MCF 10A (cell line): ENCODE results near the gene PTPRG. TPM values are rescaled to one million over a fixed set of nuclear protein-coding genes. Genes with fewer than 3 reads are reported as not detected.

Source experiments
- BruUV-seq: library from RNA; stranded (reverse); fragments of 400-500 nt; replicated peaks from 2 replicates; lab custom pipeline; 2021; lab: Mats Ljungman, UMichigan
- CTCF ChIA-PET: fragments of 300-600 bp; sonication (Branson Sonifier 250); formaldehyde crosslinking; extraction: SDS; loops from one replicate; lab custom pipeline; 2021; ENCODE audit warnings: antibody characterized with exemption, inconsistent platforms; lab: Yijun Ruan, JAX
- POLR2A ChIA-PET: fragments of 300-600, 350-650 bp; sonication (Branson Sonifier 250); formaldehyde crosslinking; extraction: SDS; loops from one replicate; lab custom pipeline; 2020; ENCODE audit warnings: antibody characterized with exemption, inconsistent platforms; lab: Yijun Ruan, JAX
- DNase-seq: peaks from one replicate; pipeline ENCODE4 v3.0.0-alpha.2; 2018; ENCODE audit not compliant: unreplicated experiment
- H3K27ac Mint-ChIP-seq: one replicate; pipeline ENCODE4 v1.8.0; 2022; ENCODE audit warnings: mild to moderate bottlenecking, low read depth, mixed read lengths; ENCODE audit not compliant: unreplicated experiment
- H3K27me3 Mint-ChIP-seq: one replicate; pipeline ENCODE4 v1.8.0; 2022; ENCODE audit warnings: mixed read lengths; ENCODE audit not compliant: insufficient read depth, unreplicated experiment
- H3K36me3 Mint-ChIP-seq: one replicate; pipeline ENCODE4 v1.8.0; 2022; ENCODE audit warnings: mild to moderate bottlenecking, moderate library complexity, mixed read lengths; ENCODE audit not compliant: insufficient read depth, unreplicated experiment
- H3K4me1 Mint-ChIP-seq: one replicate; pipeline ENCODE4 v1.8.0; 2022; ENCODE audit warnings: mixed read lengths; ENCODE audit not compliant: insufficient read depth, unreplicated experiment
- H3K4me3 Mint-ChIP-seq: one replicate; pipeline ENCODE4 v1.8.0; 2022; ENCODE audit warnings: mild to moderate bottlenecking, moderate library complexity, mixed read lengths; ENCODE audit not compliant: unreplicated experiment
- H3K9me3 Mint-ChIP-seq: one replicate; pipeline ENCODE4 v1.8.0; 2022; ENCODE audit warnings: mixed read lengths; ENCODE audit not compliant: unreplicated experiment
- intact Hi-C: fragments of 100-400 bp; cut with micrococcal nuclease; formaldehyde crosslinking; loops from 2 replicates; pipeline ENCODE4 v1.14.1; 2022
- total RNA-seq: library from RNA; stranded (reverse); gene quantifications from 2 replicates; pipeline ENCODE4 v1.2.3, GENCODE V29; 2022
- TF ChIP-seq, protein P1 (sequence below): fragments of 200-600 bp; IDR thresholded peaks from one replicate; pipeline ENCODE4 v1.8.0; 2022; ENCODE audit warnings: antibody characterized with exemption, mild to moderate bottlenecking; ENCODE audit not compliant: unreplicated experiment

The PTPRG gene
- total RNA-seq, 1 experiment from 2014 or later: 54.5 TPM

DNA sequence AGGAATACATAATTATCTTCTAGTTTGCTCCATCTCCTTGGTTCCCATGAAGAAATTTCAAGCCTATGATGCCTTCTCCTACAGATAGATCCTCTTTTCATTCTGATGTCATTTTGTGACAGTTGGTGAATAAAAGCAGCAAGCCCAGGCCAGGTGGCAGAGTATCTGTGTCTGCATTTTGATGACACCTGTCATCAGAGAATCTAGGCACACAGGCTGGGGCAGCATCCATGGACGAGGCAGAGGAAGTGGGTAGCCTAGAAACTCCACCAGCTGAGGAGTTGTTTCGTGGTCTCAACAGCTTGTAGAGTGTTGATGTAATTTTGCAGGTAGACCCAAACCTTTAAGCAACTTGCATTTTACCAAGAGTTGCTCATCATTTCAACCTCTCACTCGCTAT lies 542.2 kb downstream of the PTPRG start:
- peaks cover 17% of the 10 kb centered on the region for H3K36me3 Mint-ChIP-seq
- no TSS peak for BruUV-seq
- no peaks in the 10 kb centered on the region for H3K27me3 Mint-ChIP-seq
- CTCF ChIA-PET: interaction anchor here (0.6 to 1.4 kb wide), 2 partner anchors 8 to 1373 kb away, joined by 3 read pairs; no protein-coding TSS in a partner anchor
- intact Hi-C loops: no loop called here
- H3K4me1 Mint-ChIP-seq: no peaks in the 10 kb centered on the region
- DNase-seq: no peak
- no peak overlapping the region for H3K4me3 Mint-ChIP-seq
- no peak overlapping the region for H3K27ac Mint-ChIP-seq
- POLR2A ChIA-PET: no interaction called here
- TF ChIP-seq, protein P1, sequence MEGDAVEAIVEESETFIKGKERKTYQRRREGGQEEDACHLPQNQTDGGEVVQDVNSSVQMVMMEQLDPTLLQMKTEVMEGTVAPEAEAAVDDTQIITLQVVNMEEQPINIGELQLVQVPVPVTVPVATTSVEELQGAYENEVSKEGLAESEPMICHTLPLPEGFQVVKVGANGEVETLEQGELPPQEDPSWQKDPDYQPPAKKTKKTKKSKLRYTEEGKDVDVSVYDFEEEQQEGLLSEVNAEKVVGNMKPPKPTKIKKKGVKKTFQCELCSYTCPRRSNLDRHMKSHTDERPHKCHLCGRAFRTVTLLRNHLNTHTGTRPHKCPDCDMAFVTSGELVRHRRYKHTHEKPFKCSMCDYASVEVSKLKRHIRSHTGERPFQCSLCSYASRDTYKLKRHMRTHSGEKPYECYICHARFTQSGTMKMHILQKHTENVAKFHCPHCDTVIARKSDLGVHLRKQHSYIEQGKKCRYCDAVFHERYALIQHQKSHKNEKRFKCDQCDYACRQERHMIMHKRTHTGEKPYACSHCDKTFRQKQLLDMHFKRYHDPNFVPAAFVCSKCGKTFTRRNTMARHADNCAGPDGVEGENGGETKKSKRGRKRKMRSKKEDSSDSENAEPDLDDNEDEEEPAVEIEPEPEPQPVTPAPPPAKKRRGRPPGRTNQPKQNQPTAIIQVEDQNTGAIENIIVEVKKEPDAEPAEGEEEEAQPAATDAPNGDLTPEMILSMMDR: no peak
- H3K9me3 Mint-ChIP-seq: no peaks in the 10 kb centered on the region

DNA sequence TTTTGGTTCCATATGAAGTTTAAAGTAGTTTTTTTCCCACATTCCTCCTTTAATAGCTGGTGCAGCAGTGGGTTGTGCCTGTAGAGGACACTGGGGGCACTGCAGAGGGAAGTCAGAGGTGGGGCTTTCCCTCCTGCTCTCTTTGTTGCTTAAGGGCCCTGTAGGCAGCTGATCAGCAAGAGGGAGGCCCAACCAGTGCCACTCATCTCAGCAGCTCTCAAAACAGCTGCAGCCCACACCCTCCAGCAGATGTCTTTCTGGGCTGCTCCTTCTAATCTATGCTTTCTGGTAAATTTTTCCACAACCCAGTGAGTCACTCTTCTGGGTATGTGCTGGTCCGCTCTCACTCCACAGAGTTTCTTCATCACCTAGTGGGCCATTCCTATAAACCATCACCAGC lies 548.2 kb downstream of the PTPRG start:
- Mint-ChIP-seq H3K27ac (peak overlapping the region; percentile 88), H3K9me3 (no peaks in the 10 kb centered on the region), H3K4me3 (no peak overlapping the region), H3K4me1 (peaks cover 17% of the 10 kb centered on the region), H3K36me3 (peaks cover under 1% of the 10 kb centered on the region), H3K27me3 (no peaks in the 10 kb centered on the region)
- DNase-seq: peak; percentile 92
- TF ChIP-seq, protein P1: peak; percentile 20
- intact Hi-C loops: loop anchor here (1.0 kb wide), 1 partner anchor 548 kb away; the partner anchor contains the start of gene PTPRG
- CTCF ChIA-PET: no interaction called here
- POLR2A ChIA-PET: no interaction called here
- no TSS peak for BruUV-seq

GRCh38 chr3:62110443-62111225 lies 549.3 kb downstream of the PTPRG start:
- POLR2A ChIA-PET: no interaction called here
- Mint-ChIP-seq H3K27me3 (no peaks in the 10 kb centered on the region), H3K4me1 (peaks cover 17% of the 10 kb centered on the region), H3K4me3 (no peak overlapping the region), H3K9me3 (no peaks in the 10 kb centered on the region), H3K27ac (peak overlapping the region; percentile 88), H3K36me3 (no peaks in the 10 kb centered on the region)
- BruUV-seq: no TSS peak
- CTCF ChIA-PET: interaction anchor here (0.5 to 1.2 kb wide), 4 partner anchors 8 to 1933 kb away, joined by 3 to 6 read pairs (median 4); no protein-coding TSS in a partner anchor
- intact Hi-C loops: no loop called here
- TF ChIP-seq, protein P1: no peak
- DNase-seq: no peak

GRCh38 chr3:62113092-62113491 lies 551.7 kb downstream of the PTPRG start:
- TF ChIP-seq, protein P1: no peak
- ChIA-PET POLR2A (interaction anchor here (0.8 kb wide), 1 partner anchor 568 kb away, joined by 3 read pairs; no protein-coding TSS in a partner anchor), CTCF (interaction anchor here (0.6 to 1.1 kb wide), 3 partner anchors 31 to 185 kb away, joined by 3 read pairs; no protein-coding TSS in a partner anchor)
- Mint-ChIP-seq H3K4me1 (peaks cover 17% of the 10 kb centered on the region), H3K36me3 (peaks cover 6% of the 10 kb centered on the region), H3K27ac (no peak overlapping the region), H3K27me3 (no peaks in the 10 kb centered on the region), H3K9me3 (no peaks in the 10 kb centered on the region), H3K4me3 (no peak overlapping the region)
- intact Hi-C loops: no loop called here
- BruUV-seq: no TSS peak
- DNase-seq: no peak
